Prostate gland (tissue), 2 donors: ENCODE results near the gene MARCHF3. TPM values are rescaled to one million over a fixed set of nuclear protein-coding genes. Genes with fewer than 3 reads are reported as not detected.

Experiments
- DNase-seq: peaks from one replicate; pipeline ENCODE4 v3.0.0-alpha.2; 2019; ENCODE audit warnings: low spot score
- H3K27ac ChIP-seq, 2 donors: fragments of 200-600 bp; sonication (generic); 2 replicates each; pipeline ENCODE4 v1.5.1; 2017 to 2019
- H3K27me3 ChIP-seq: fragments of 200-600 bp; sonication (generic); replicated peaks from 2 replicates; pipeline ENCODE4 v1.5.1; 2019; ENCODE audit not compliant: insufficient read depth
- H3K36me3 ChIP-seq, 2 donors: fragments of 200-600 bp; sonication (generic); 1 replicate in 1 of 2; 2 replicates in 1 of 2; pipeline versions ENCODE4 v1.5.1 to v1.8.1; 2017 to 2019
- H3K4me1 ChIP-seq: fragments of 200-600 bp; sonication (generic); replicated peaks from 2 replicates; pipeline ENCODE4 v1.5.1; 2019
- H3K4me3 ChIP-seq, 2 donors: fragments of 200-600 bp; sonication (generic); 2 replicates each; pipeline ENCODE4 v1.5.1; 2017 to 2019
- H3K9me3 ChIP-seq: fragments of 200-600 bp; sonication (generic); 2 replicates; pipeline ENCODE4 v1.5.1; 2017
- CTCF ChIP-seq, 4 experiments: fragments of 200-600 bp in 2 of 4; fragments of 450-650 bp in 2 of 4; sonication (generic) in 2 of 4; IDR thresholded peaks; 1 replicate in 3 of 4; 2 replicates in 1 of 4; pipeline ENCODE4 v1.5.1; 2016 to 2019; ENCODE audit warnings: antibody characterized with exemption in 4 of 4, mild to moderate bottlenecking in 2 of 4, moderate library complexity in 2 of 4
- POLR2A ChIP-seq: fragments of 450-650 bp; IDR thresholded peaks from one replicate; pipeline ENCODE4 v1.6.1; 2016; ENCODE audit warnings: antibody characterized with exemption, mild to moderate bottlenecking
- POLR2AphosphoS5 ChIP-seq: sonication (generic); formaldehyde crosslinking; IDR thresholded peaks from one replicate; pipeline ENCODE4 v1.6.1; 2017; ENCODE audit warnings: antibody characterized with exemption
- WGBS: methylation state at CpG from one replicate; pipeline ENCODE4 v1.1.5; 2018; 5-methylcytosine and 5-hydroxymethylcytosine counted together
- intact Hi-C: fragments of 100-400 bp; cut with DNase I; formaldehyde crosslinking; loops from one replicate; pipeline ENCODE4 v1.14.2; 2022
- total RNA-seq, 2 donors: library from RNA; depleted of rRNA; stranded (reverse); fragments of >200 nt; gene quantifications; one replicate each; pipeline ENCODE4 v1.1.0, GENCODE V29; 2016

Gene MARCHF3
- total RNA-seq, 2 donors from 2014 or later: 1.2 to 21.1 TPM

DNA sequence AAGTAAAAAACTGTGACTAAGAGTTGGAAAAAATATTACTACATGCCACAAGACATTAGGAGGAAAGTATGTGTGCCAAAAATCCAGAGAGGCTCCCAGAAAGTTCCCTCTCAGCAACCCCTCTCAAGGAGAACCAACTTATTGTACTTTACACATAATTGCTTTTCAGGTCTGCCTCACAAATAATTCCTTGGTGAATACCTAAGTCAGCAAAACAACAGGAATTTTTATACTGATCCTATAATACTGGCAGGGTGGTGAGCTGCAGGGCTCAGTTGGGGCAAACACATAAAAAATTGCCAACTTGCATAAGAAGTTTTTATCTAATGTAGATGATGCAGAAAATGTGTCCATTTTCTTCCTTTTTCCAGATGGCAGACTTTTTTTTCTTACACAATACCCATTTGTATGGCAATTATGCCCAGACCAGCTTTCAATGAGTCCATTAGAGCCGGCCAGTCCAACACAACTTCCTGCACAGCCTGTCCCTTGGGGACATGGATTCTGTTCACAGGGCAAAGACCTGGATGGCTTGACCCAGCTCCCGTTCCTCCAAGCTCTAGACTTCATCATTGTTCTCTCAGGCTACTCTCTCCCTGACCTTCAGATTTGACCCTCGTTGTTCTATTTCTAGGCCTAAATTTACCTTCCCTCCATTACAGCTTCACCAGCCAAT is 31.3 kb downstream of the MARCHF3 start:
- Histone ChIP-seq H3K4me1 (no peaks in the 10 kb centered on the region), H3K27ac (no peak overlapping the region), H3K27me3 (no peaks in the 10 kb centered on the region), H3K36me3 (no peaks in the 10 kb centered on the region), H3K9me3 (no peaks in the 10 kb centered on the region), H3K4me3 (no peak overlapping the region)
- intact Hi-C loops: no loop called here
- no peak for DNase-seq
- WGBS: 87% methylated on average over 3 of the region's 3 CpGs
- TF ChIP-seq POLR2A: no peak
- no peak for TF ChIP-seq POLR2AphosphoS5
- TF ChIP-seq CTCF (IDR thresholded peaks at IDR 0.05): no peak

- H3K9me3 ChIP-seq: no peaks in the 10 kb centered on the region
- H3K4me3 ChIP-seq: no peak overlapping the region
- H3K4me1 ChIP-seq: no peaks in the 10 kb centered on the region
- TF ChIP-seq CTCF (IDR thresholded peaks at IDR 0.05): no peak
- no peak for TF ChIP-seq POLR2A
- no peak for TF ChIP-seq POLR2AphosphoS5
- intact Hi-C loops: no loop called here
- no peaks in the 10 kb centered on the region for H3K36me3 ChIP-seq
- no peaks in the 10 kb centered on the region for H3K27me3 ChIP-seq
- 23% methylated on average over 2 of the region's 2 CpGs for WGBS
- H3K27ac ChIP-seq: no peak overlapping the region
- no peak for DNase-seq
These were observed 32.1 kb downstream of the MARCHF3 start for GRCh38 chr5:126998201-126998631.

- Histone ChIP-seq H3K4me1 (no peaks in the 10 kb centered on the region), H3K27me3 (no peaks in the 10 kb centered on the region), H3K27ac (no peak overlapping the region), H3K9me3 (no peaks in the 10 kb centered on the region), H3K36me3 (no peaks in the 10 kb centered on the region), H3K4me3 (no peak overlapping the region)
- intact Hi-C loops: no loop called here
- no peak for DNase-seq
- WGBS: 55% methylated on average over 1 of the region's 1 CpG
- TF ChIP-seq POLR2A (no peak), CTCF (IDR thresholded peaks at IDR 0.05) (no peak), POLR2AphosphoS5 (no peak)
These were observed 34.7 kb downstream of the MARCHF3 start for GRCh38 chr5:126995689-126996088.

- Histone ChIP-seq H3K9me3 (no peaks in the 10 kb centered on the region), H3K36me3 (no peaks in the 10 kb centered on the region), H3K27ac (no peak overlapping the region), H3K4me3 (no peak overlapping the region), H3K4me1 (no peaks in the 10 kb centered on the region), H3K27me3 (no peaks in the 10 kb centered on the region)
- intact Hi-C loops: no loop called here
- TF ChIP-seq CTCF (IDR thresholded peaks at IDR 0.05) (no peak), POLR2AphosphoS5 (no peak)
- DNase-seq: no peak
- WGBS: 91% methylated on average over 3 of the region's 3 CpGs
These were observed 35.3 kb downstream of the MARCHF3 start for GRCh38 chr5:126995039-126995438.

DNA sequence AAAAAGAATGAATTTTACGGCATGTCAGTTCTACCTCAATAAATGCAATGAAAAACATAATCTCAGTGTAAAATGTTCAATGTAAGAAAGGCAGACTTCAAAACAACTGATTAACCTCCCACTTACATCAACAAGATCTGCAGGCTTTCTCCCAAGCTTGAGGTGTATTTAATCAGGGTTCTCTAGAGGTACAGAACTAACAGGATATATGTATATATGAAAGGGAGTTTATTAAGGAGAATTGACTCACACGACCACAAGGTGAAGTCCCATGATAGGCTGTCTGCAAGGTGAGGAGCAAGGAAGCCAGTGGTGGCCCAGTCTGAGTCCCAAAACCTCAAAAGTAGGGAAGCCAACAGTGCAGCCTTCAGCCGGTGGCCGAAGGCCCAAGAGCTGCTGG is 35.9 kb downstream of the MARCHF3 start:
- Histone ChIP-seq H3K36me3 (no peaks in the 10 kb centered on the region), H3K27ac (no peak overlapping the region), H3K27me3 (no peaks in the 10 kb centered on the region), H3K4me1 (no peaks in the 10 kb centered on the region), H3K9me3 (no peaks in the 10 kb centered on the region), H3K4me3 (no peak overlapping the region)
- intact Hi-C loops: no loop called here
- TF ChIP-seq POLR2AphosphoS5 (no peak), CTCF (IDR thresholded peaks at IDR 0.05) (no peak), POLR2A (no peak)
- WGBS: 87% methylated on average over 4 of the region's 4 CpGs
- DNase-seq: no peak
